Measurements from ENCODE around the gene ELAVL2.

Gene ELAVL2

DNA sequence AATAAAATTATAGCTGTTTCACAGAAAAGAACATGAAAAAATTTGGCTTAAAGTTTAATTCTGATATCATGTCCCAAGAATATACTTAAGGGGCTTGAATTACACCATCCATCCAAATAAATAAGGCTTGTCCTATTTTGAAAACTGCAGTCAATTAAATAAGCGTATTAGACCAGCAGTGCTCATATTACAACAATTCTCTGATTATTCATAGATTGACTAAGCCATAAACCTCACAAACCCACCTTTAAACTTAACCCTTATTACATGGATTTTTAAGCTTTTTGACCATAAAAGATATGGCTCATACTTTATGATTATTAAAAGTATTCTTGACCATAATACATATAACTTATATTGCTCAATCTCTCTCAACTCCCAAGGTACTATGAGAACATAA is 127.9 kb downstream of the ELAVL2 start:
- FAIRE-seq (no peak), DNase-seq (ENCODE audit: insufficient read length) (no peak)
- TF ChIP-seq POLR2AphosphoS5 (IDR thresholded peaks at IDR 0.05; ENCODE audit: low read depth, low read length) (no peak), TAF1 (IDR thresholded peaks at IDR 0.05; ENCODE audit: borderline replicate concordance, low read depth, low read length) (no peak), POLR2A (IDR thresholded peaks at IDR 0.05; ENCODE audit: low read depth, low read length) (no peak)

- TF ChIP-seq POLR2A (IDR thresholded peaks at IDR 0.05; ENCODE audit: low read depth, low read length): no peak
- no peak for TF ChIP-seq POLR2AphosphoS5 (IDR thresholded peaks at IDR 0.05; ENCODE audit: low read depth, low read length)
- TF ChIP-seq TAF1 (IDR thresholded peaks at IDR 0.05; ENCODE audit: borderline replicate concordance, low read depth, low read length): no peak
- no peak for FAIRE-seq
These were observed 130.5 kb downstream of the ELAVL2 start for GRCh38 chr9:23695572-23695971.

GRCh38 chr9:23693374-23693773 is 132.7 kb downstream of the ELAVL2 start:
- TF ChIP-seq POLR2AphosphoS5 (IDR thresholded peaks at IDR 0.05; ENCODE audit: low read depth, low read length) (no peak), POLR2A (IDR thresholded peaks at IDR 0.05; ENCODE audit: low read depth, low read length) (no peak), TAF1 (IDR thresholded peaks at IDR 0.05; ENCODE audit: borderline replicate concordance, low read depth, low read length) (no peak)
- DNase-seq (ENCODE audit: insufficient read length) (no peak), FAIRE-seq (no peak)

More at GRCh38 chr9:23695572-23695971, 130.5 kb downstream of the ELAVL2 start:
- DNase-seq (ENCODE audit: insufficient read length): no peak

DNA sequence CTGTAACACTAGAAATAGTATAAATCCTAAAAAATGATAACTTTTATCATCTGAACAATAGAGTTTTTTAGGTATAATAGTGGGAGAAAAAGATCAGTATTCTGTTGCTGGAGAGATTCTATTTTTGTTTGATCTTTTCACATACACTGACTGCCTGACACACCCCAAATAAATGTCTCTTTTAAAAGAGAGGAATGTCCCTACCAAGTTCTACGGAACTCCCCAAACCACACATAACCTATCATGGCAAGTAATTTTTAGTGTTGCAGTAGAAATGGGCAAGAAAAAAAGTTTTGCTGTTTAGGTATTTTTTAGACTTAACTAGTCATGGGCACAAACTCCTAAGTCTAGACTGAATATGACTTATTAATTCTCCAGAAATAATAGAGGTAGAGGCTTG is 139.1 kb downstream of the ELAVL2 start:
- DNase-seq (ENCODE audit: insufficient read length): no peak

GRCh38 chr9:23686257-23686656 is 139.8 kb downstream of the ELAVL2 start:
- TF ChIP-seq POLR2AphosphoS5 (IDR thresholded peaks at IDR 0.05; ENCODE audit: low read depth, low read length): no peak
- no peak for TF ChIP-seq POLR2A (IDR thresholded peaks at IDR 0.05; ENCODE audit: low read depth, low read length)
- TF ChIP-seq TAF1 (IDR thresholded peaks at IDR 0.05; ENCODE audit: borderline replicate concordance, low read depth, low read length): no peak
- DNase-seq (ENCODE audit: insufficient read length) (no peak), FAIRE-seq (no peak)

More for the DNA sequence above, 139.1 kb downstream of the ELAVL2 start:
- TF ChIP-seq TAF1 (IDR thresholded peaks at IDR 0.05; ENCODE audit: borderline replicate concordance, low read depth, low read length) (no peak), POLR2A (IDR thresholded peaks at IDR 0.05; ENCODE audit: low read depth, low read length) (no peak), POLR2AphosphoS5 (IDR thresholded peaks at IDR 0.05; ENCODE audit: low read depth, low read length) (no peak)
- FAIRE-seq: no peak

DNA sequence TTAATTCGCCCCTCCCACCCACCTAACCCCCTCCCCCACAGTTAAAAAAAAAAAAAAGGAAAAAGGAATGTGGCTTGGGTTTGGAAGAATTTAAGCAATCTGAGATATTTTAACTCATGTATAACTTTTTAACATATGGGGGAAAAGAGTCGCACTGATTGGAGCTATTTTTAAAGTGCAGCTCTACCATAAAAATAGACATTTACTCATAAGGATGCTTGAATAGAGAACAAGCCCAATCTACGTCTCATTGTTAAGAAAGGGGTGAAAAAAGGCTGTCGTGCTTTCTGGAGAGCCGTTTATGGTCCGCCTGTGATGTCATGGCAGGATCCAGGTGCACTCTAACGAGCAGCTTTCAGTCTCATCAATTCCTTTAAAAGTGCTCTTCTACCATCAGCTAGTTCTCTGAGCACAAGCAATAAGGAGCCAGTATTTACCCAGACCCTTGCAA is 142.4 kb downstream of the ELAVL2 start:
- TF ChIP-seq TAF1 (IDR thresholded peaks at IDR 0.05; ENCODE audit: borderline replicate concordance, low read depth, low read length): no peak
- no peak for TF ChIP-seq POLR2AphosphoS5 (IDR thresholded peaks at IDR 0.05; ENCODE audit: low read depth, low read length)
- no peak for TF ChIP-seq POLR2A (IDR thresholded peaks at IDR 0.05; ENCODE audit: low read depth, low read length)
- no peak for DNase-seq (ENCODE audit: insufficient read length)
- no peak for FAIRE-seq

DNA sequence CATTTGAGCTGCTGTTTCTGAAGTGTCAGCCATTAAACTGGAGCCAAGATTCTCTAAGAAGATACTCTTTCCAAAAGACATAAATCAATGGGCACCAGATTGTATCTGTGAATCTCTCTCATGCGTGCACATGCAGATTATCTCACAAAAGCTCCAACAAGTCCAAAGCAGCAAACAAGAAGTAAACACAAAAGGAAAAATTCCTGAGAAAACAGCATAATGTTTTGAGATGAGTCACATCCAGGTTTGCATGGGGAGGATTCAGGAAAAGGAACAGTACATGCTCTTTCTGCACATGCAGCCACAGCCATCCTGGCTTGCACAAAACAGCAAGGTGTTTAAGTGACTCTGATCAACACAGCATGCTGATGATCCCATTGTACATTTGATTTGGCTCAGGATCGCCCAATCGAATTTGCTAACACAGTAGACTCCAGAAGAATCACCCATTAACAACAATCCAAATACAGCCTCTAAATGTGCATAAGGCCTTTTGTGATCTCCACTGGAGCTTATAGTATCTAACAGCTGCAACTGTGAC is 143.1 kb downstream of the ELAVL2 start:
- no peak for FAIRE-seq
- TF ChIP-seq POLR2A (IDR thresholded peaks at IDR 0.05; ENCODE audit: low read depth, low read length): no peak
- no peak for TF ChIP-seq POLR2AphosphoS5 (IDR thresholded peaks at IDR 0.05; ENCODE audit: low read depth, low read length)
- no peak for TF ChIP-seq TAF1 (IDR thresholded peaks at IDR 0.05; ENCODE audit: borderline replicate concordance, low read depth, low read length)
- DNase-seq (ENCODE audit: insufficient read length): no peak

DNA sequence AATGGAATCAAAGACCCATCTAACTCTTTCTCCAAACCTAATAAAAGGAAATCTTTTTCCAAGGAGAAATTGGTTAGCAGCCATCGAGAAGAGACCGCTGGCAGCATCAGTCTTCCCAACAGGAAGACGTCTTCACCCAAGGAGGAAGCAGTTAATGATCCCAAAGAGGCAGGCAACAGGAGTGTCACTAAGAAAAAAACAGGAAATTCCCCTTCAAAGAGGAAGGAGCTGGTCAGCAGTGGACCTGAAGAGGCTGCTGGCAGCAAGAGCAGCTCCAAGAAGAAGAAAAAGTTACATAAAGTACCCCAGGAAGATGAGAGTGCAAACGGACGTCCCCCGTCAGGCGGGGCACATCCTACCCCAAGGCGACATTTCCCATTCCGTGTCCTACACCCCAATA is 143.7 kb downstream of the ELAVL2 start:
- DNase-seq (ENCODE audit: insufficient read length): no peak
- FAIRE-seq: no peak

GRCh38 chr9:23677446-23677845 is 148.6 kb downstream of the ELAVL2 start:
- TF ChIP-seq POLR2AphosphoS5 (IDR thresholded peaks at IDR 0.05; ENCODE audit: low read depth, low read length) (no peak), POLR2A (IDR thresholded peaks at IDR 0.05; ENCODE audit: low read depth, low read length) (no peak)
- no peak for FAIRE-seq
- DNase-seq (ENCODE audit: insufficient read length): no peak

More for the DNA sequence above, 143.7 kb downstream of the ELAVL2 start:
- TF ChIP-seq TAF1 (IDR thresholded peaks at IDR 0.05; ENCODE audit: borderline replicate concordance, low read depth, low read length) (no peak), POLR2A (IDR thresholded peaks at IDR 0.05; ENCODE audit: low read depth, low read length) (no peak), POLR2AphosphoS5 (IDR thresholded peaks at IDR 0.05; ENCODE audit: low read depth, low read length) (no peak)

DNA sequence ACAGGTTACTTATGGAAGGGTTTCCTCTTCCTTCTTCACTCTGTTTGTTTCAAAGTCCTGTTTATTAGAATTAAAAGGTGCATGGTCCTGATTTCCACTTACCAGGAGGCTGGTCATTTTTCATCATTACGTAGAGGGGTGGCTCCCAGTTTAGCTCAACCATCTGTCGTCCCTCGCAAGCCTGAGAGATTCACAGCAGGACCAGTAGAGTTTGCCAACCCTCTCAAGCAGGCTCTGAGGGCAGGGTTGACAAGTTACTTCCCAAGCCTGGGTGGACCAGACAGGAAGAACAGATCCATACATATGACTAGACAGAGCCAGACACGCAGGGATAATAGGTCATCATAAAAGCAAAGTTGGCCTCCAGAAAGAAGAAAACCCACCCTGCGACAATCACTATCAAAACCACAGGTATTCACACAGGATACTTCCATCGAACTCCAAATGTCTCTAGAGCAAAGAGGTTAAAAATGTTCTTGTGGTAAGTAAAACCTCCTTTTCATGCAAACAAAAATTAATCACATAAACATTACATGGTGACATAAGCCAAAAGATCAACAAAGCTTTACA is 151.9 kb downstream of the ELAVL2 start:
- FAIRE-seq (no peak), DNase-seq (ENCODE audit: insufficient read length) (no peak)
- no peak for TF ChIP-seq POLR2A (IDR thresholded peaks at IDR 0.05; ENCODE audit: low read depth, low read length)
- TF ChIP-seq TAF1 (IDR thresholded peaks at IDR 0.05; ENCODE audit: borderline replicate concordance, low read depth, low read length): no peak
- no peak for TF ChIP-seq POLR2AphosphoS5 (IDR thresholded peaks at IDR 0.05; ENCODE audit: low read depth, low read length)

DNA sequence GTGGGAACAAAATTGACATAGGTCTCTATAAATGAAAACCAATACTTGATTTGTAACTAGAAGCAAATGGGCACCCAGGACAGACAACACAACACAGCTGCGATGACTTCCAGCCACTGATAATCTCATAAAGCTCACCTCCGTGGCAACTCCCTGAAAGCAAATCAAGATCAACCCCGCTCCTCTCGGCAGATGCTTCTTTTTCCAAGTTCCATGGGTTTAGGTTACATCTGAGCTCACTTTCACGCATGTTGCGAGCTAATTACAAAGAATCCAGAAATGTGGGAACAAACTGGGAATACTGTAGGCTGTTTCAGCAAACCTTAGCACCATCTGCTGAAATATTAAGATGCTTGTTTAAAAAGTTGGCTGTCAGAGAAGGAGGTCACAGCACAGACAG is 153.9 kb downstream of the ELAVL2 start:
- no peak for TF ChIP-seq POLR2A (IDR thresholded peaks at IDR 0.05; ENCODE audit: low read depth, low read length)
- TF ChIP-seq POLR2AphosphoS5 (IDR thresholded peaks at IDR 0.05; ENCODE audit: low read depth, low read length): no peak
- no peak for TF ChIP-seq TAF1 (IDR thresholded peaks at IDR 0.05; ENCODE audit: borderline replicate concordance, low read depth, low read length)
- DNase-seq (ENCODE audit: insufficient read length) (no peak), FAIRE-seq (no peak)

- FAIRE-seq: no peak
- TF ChIP-seq POLR2AphosphoS5 (IDR thresholded peaks at IDR 0.05; ENCODE audit: low read depth, low read length): no peak
- no peak for TF ChIP-seq TAF1 (IDR thresholded peaks at IDR 0.05; ENCODE audit: borderline replicate concordance, low read depth, low read length)
- no peak for TF ChIP-seq POLR2A (IDR thresholded peaks at IDR 0.05; ENCODE audit: low read depth, low read length)
These were observed 156.3 kb downstream of the ELAVL2 start for GRCh38 chr9:23669776-23670175.

More at GRCh38 chr9:23669776-23670175, 156.3 kb downstream of the ELAVL2 start:
- no peak for DNase-seq (ENCODE audit: insufficient read length)
